MCF 10A (cell line): ENCODE measurements around the gene ATXN2. TPM values are rescaled to one million over a fixed set of nuclear protein-coding genes. Genes with fewer than 3 reads are reported as not detected.

Source experiments
- BruUV-seq: library from RNA; stranded (reverse); fragments of 400-500 nt; replicated peaks from 2 replicates; lab custom pipeline; 2021; lab: Mats Ljungman, UMichigan
- CTCF ChIA-PET: fragments of 300-600 bp; sonication (Branson Sonifier 250); formaldehyde crosslinking; extraction: SDS; loops from one replicate; lab custom pipeline; 2021; ENCODE audit warnings: antibody characterized with exemption, inconsistent platforms; lab: Yijun Ruan, JAX
- POLR2A ChIA-PET: fragments of 300-600, 350-650 bp; sonication (Branson Sonifier 250); formaldehyde crosslinking; extraction: SDS; loops from one replicate; lab custom pipeline; 2020; ENCODE audit warnings: antibody characterized with exemption, inconsistent platforms; lab: Yijun Ruan, JAX
- DNase-seq: peaks from one replicate; pipeline ENCODE4 v3.0.0-alpha.2; 2018; ENCODE audit not compliant: unreplicated experiment
- H3K27ac Mint-ChIP-seq: one replicate; pipeline ENCODE4 v1.8.0; 2022; ENCODE audit warnings: mild to moderate bottlenecking, low read depth, mixed read lengths; ENCODE audit not compliant: unreplicated experiment
- H3K27me3 Mint-ChIP-seq: one replicate; pipeline ENCODE4 v1.8.0; 2022; ENCODE audit warnings: mixed read lengths; ENCODE audit not compliant: insufficient read depth, unreplicated experiment
- H3K36me3 Mint-ChIP-seq: one replicate; pipeline ENCODE4 v1.8.0; 2022; ENCODE audit warnings: mild to moderate bottlenecking, moderate library complexity, mixed read lengths; ENCODE audit not compliant: insufficient read depth, unreplicated experiment
- H3K4me1 Mint-ChIP-seq: one replicate; pipeline ENCODE4 v1.8.0; 2022; ENCODE audit warnings: mixed read lengths; ENCODE audit not compliant: insufficient read depth, unreplicated experiment
- H3K4me3 Mint-ChIP-seq: one replicate; pipeline ENCODE4 v1.8.0; 2022; ENCODE audit warnings: mild to moderate bottlenecking, moderate library complexity, mixed read lengths; ENCODE audit not compliant: unreplicated experiment
- H3K9me3 Mint-ChIP-seq: one replicate; pipeline ENCODE4 v1.8.0; 2022; ENCODE audit warnings: mixed read lengths; ENCODE audit not compliant: unreplicated experiment
- CTCF ChIP-seq: fragments of 200-600 bp; IDR thresholded peaks from one replicate; pipeline ENCODE4 v1.8.0; 2022; ENCODE audit warnings: antibody characterized with exemption, mild to moderate bottlenecking; ENCODE audit not compliant: unreplicated experiment
- intact Hi-C: fragments of 100-400 bp; cut with micrococcal nuclease; formaldehyde crosslinking; loops from 2 replicates; pipeline ENCODE4 v1.14.1; 2022
- total RNA-seq: library from RNA; stranded (reverse); gene quantifications from 2 replicates; pipeline ENCODE4 v1.2.3, GENCODE V29; 2022

ATXN2 gene
- total RNA-seq, 1 experiment from 2014 or later, result 70.6 TPM

- CTCF ChIA-PET, result interaction anchor here (0.9 kb wide), 1 partner anchor 374 kb away, joined by 3 read pairs; no protein-coding TSS in a partner anchor
- peaks cover 32% of the 10 kb centered on the region for H3K36me3 Mint-ChIP-seq
- H3K27ac Mint-ChIP-seq, result no peak overlapping the region
These were observed 162.3 kb downstream of the ATXN2 start for GRCh38 chr12:111436811-111437210.

GRCh38 chr12:111436266-111436665 lies 162.8 kb downstream of the ATXN2 start:
- BruUV-seq, result no TSS peak
- Mint-ChIP-seq H3K36me3 (peaks cover 32% of the 10 kb centered on the region), H3K27me3 (no peaks in the 10 kb centered on the region), H3K4me1 (peaks cover 49% of the 10 kb centered on the region), H3K4me3 (no peak overlapping the region), H3K27ac (no peak overlapping the region), H3K9me3 (no peaks in the 10 kb centered on the region)
- no peak for TF ChIP-seq CTCF
- no peak for DNase-seq
- POLR2A ChIA-PET, result no interaction called here
- CTCF ChIA-PET, result no interaction called here
- intact Hi-C loops, result no loop called here

More at GRCh38 chr12:111436811-111437210, 162.3 kb downstream of the ATXN2 start:
- DNase-seq, result no peak
- no peak for TF ChIP-seq CTCF
- H3K9me3 Mint-ChIP-seq, result no peaks in the 10 kb centered on the region
- BruUV-seq, result no TSS peak
- no peak overlapping the region for H3K4me3 Mint-ChIP-seq
- intact Hi-C loops, result no loop called here
- POLR2A ChIA-PET, result no interaction called here
- H3K4me1 Mint-ChIP-seq, result peaks cover 43% of the 10 kb centered on the region
- no peaks in the 10 kb centered on the region for H3K27me3 Mint-ChIP-seq

- DNase-seq, result no peak
- ChIA-PET POLR2A (interaction anchor here (1.8 kb wide), 1 partner anchor 16 kb away, joined by 5 read pairs; no protein-coding TSS in a partner anchor), CTCF (interaction anchor here (0.7 to 1.5 kb wide), 3 partner anchors 14 to 703 kb away, joined by 3 to 7 read pairs (median 3); no protein-coding TSS in a partner anchor)
- no TSS peak for BruUV-seq
- TF ChIP-seq CTCF, result no peak
- no peaks in the 10 kb centered on the region for H3K9me3 Mint-ChIP-seq
- no peak overlapping the region for H3K27ac Mint-ChIP-seq
- H3K4me1 Mint-ChIP-seq, result peaks cover 52% of the 10 kb centered on the region
- H3K36me3 Mint-ChIP-seq, result peaks cover 30% of the 10 kb centered on the region
- no peak overlapping the region for H3K4me3 Mint-ChIP-seq
- intact Hi-C loops, result no loop called here
- no peaks in the 10 kb centered on the region for H3K27me3 Mint-ChIP-seq
These were observed 163.4 kb downstream of the ATXN2 start for GRCh38 chr12:111435661-111436201.

GRCh38 chr12:111434680-111435338 lies 164.3 kb downstream of the ATXN2 start:
- TF ChIP-seq CTCF, result no peak
- H3K4me3 Mint-ChIP-seq, result no peak overlapping the region
- peaks cover 20% of the 10 kb centered on the region for H3K36me3 Mint-ChIP-seq
- ChIA-PET CTCF (interaction anchor here (0.6 to 1.5 kb wide), 4 partner anchors 13 to 702 kb away, joined by 3 to 7 read pairs (median 3); no protein-coding TSS in a partner anchor), POLR2A (interaction anchor here (1.3 to 1.8 kb wide), 2 partner anchors 16 to 22 kb away, joined by 3 to 5 read pairs; no protein-coding TSS in a partner anchor)
- peak overlapping the region; percentile 55 for H3K27ac Mint-ChIP-seq
- H3K27me3 Mint-ChIP-seq, result no peaks in the 10 kb centered on the region
- peak; percentile 59 for DNase-seq
- H3K9me3 Mint-ChIP-seq, result no peaks in the 10 kb centered on the region
- no TSS peak for BruUV-seq
- peaks cover 48% of the 10 kb centered on the region for H3K4me1 Mint-ChIP-seq
- intact Hi-C loops, result no loop called here
